Peyer's patch (tissue), 4 donors: ENCODE results near the gene CERS6.

Experiments used
- CTCF ChIP-seq, 6 experiments: fragments of 450-650 bp in 4 of 6; fragments of 200-600 bp in 2 of 6; sonication (generic) in 1 of 6; IDR thresholded peaks; one replicate each; pipeline ENCODE4 v1.5.1; 2017 to 2019; ENCODE audit warnings: antibody characterized with exemption in 6 of 6, mild to moderate bottlenecking in 3 of 6, moderate library complexity in 1 of 6
- POLR2A ChIP-seq, 2 donors: fragments of 450-650 bp; IDR thresholded peaks; one replicate each; pipeline ENCODE4 v1.5.1; 2017; ENCODE audit warnings: antibody characterized with exemption in 2 of 2, mild to moderate bottlenecking in 2 of 2, moderate library complexity in 2 of 2

- TF ChIP-seq CTCF (IDR thresholded peaks at IDR 0.05) = no peak
- no peak for TF ChIP-seq POLR2A (IDR thresholded peaks at IDR 0.05)
These were observed 325.2 kb downstream of the CERS6 start for GRCh38 chr2:168781191-168781817.
